ENCODE results near the gene ASTN2. TPM values are rescaled to one million over a fixed set of nuclear protein-coding genes. Genes with fewer than 3 reads are reported as not detected.

Gene ASTN2
- total and polyA plus RNA-seq, 2 donors (not counting 3 experiments of a cell fraction or from before 2014, with no cell fraction given): 1.0 to 1.9 TPM

- Histone ChIP-seq H3K4me2 (ENCODE audit: insufficient read depth, low read length) (no peak overlapping the region), H3K9me1 (replicated peaks; ENCODE audit: control insufficient read depth, extremely low read depth, insufficient read depth, low read length) (no peaks in the 10 kb centered on the region), H3K36me3 (ENCODE audit: control insufficient read depth in 2 of 2, extremely low read depth in 1 of 2, insufficient read depth in 2 of 2, low read length in 2 of 2) (no peaks in the 10 kb centered on the region), H2AFZ (ENCODE audit: low read depth, low read length) (no peak overlapping the region), H4K20me1 (replicated peaks; ENCODE audit: control insufficient read depth, extremely low read depth, insufficient read depth, low read length) (no peaks in the 10 kb centered on the region), H3K79me2 (ENCODE audit: control insufficient read depth, insufficient read depth, low read length) (no peaks in the 10 kb centered on the region), H3K27ac (ENCODE audit: insufficient read depth, low read depth, low read length) (no peak overlapping the region), H3K9me3 (replicated peaks; ENCODE audit: control insufficient read depth, insufficient read depth, low read length) (no peaks in the 10 kb centered on the region), H3K4me3 (replicated peaks in 1 of 3; ENCODE audit: insufficient read depth in 1 of 3, low read depth in 1 of 3, low read length in 3 of 3) (no peak overlapping the region), H3K9ac (replicated peaks; ENCODE audit: extremely low read depth, insufficient read depth, low read length) (no peak overlapping the region), H3K4me1 (ENCODE audit: control insufficient read depth, extremely low read depth, insufficient read depth, low read length) (no peaks in the 10 kb centered on the region), H3K27me3 (ENCODE audit: control insufficient read depth in 2 of 2, insufficient read depth in 2 of 2, low read length in 2 of 2) (no peaks in the 10 kb centered on the region)
- POLR2A ChIA-PET: no interaction called here
- intact Hi-C loops (cut with micrococcal nuclease) (no loop called here), dilution Hi-C loops (cut with MboI; ENCODE audit: extremely low pct_ligation_motif_present, low sequenced_read_pairs) (no loop called here)
- BruUV-seq (replicated peaks): no TSS peak
- FAIRE-seq (no peak), DNase-seq (ENCODE audit: low read depth, low spot score) (no peak)
- TF ChIP-seq FOS (IDR thresholded peaks at IDR 0.05; ENCODE audit: borderline replicate concordance, insufficient read depth, low read length): no peak
- TF ChIP-seq POLR2A (IDR thresholded peaks at IDR 0.05; ENCODE audit: low read depth, low read length): no peak
- no peak for TF ChIP-seq MYC (IDR thresholded peaks at IDR 0.05; ENCODE audit: low read depth, low read length)
- no peak for TF ChIP-seq EZH2 (IDR thresholded peaks at IDR 0.05; ENCODE audit: borderline replicate concordance, low read depth, low read length, severe bottlenecking)
- no peak for TF ChIP-seq GATA2 (IDR thresholded peaks at IDR 0.05; ENCODE audit: insufficient read depth, insufficient read length, low read depth, low read length)
- TF ChIP-seq CTCF (IDR thresholded peaks at IDR 0.05; ENCODE audit: extremely low read depth in 1 of 2, insufficient read depth in 1 of 2, low read depth in 1 of 2, low read length in 2 of 2): no peak
- no peak for TF ChIP-seq JUN (IDR thresholded peaks at IDR 0.05; ENCODE audit: borderline replicate concordance, insufficient read depth, insufficient read length, low read depth)
- TF ChIP-seq MAX (IDR thresholded peaks at IDR 0.05; ENCODE audit: insufficient read depth, insufficient read length): no peak
- TF ChIP-seq POLR2AphosphoS5 (IDR thresholded peaks at IDR 0.05; ENCODE audit: insufficient read depth, low read depth, low read length): no peak
- CTCF ChIA-PET: no interaction called here
These were observed 19.7 kb upstream of the ASTN2 start for GRCh38 chr9:117434566-117434965.

Data from endothelial cell of umbilical vein (primary cell).